HuH-7 (cell line): ENCODE data around the gene HMGXB4.

Experiments
- DNase-seq: peaks from one replicate; pipeline ENCODE4 v3.0.0; 2011; ENCODE audit warnings: low spot score

Gene HMGXB4

GRCh38 chr22:35311551-35311999 lies 54.3 kb downstream of the HMGXB4 start:
- no peak for DNase-seq

DNA sequence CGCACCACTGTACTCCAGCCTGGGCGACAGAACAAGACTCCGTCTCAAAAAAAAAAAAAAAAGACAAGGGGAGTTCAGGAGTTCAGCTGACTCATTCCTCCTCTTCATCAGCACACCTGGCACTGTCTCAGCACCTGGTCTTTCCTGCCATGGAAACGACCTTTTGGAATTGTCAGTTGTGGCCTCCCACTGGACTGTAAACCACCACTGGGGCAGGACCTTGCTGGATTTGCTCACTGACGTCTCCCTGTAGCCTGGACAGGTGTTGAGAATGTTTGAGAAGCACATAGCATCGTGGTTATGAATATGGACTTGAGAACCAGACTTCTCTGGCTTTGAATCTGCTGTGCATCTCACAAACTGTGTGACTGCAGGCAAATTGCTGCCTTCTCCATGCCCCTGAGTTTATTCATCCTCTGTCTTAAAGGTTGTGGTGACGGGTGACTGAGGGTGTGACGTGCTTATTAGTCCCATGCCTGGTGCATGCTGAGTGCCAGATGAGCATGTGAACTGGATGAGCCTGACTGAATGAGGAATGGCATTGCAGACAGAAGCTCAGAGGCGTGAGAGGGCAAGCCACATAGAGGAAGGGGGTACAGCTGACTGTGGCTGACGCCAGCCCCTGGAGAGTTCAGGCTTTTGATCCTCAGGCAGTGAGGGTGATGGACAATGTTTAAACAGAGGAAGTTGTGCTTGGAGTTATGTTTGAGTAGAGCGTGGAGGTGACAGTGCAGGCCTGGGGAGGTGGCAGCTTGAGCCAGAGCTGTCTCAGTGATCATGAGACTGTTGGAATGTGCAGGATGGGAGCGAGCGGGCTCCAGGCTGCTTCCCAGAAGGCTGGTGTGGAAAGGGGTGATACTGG lies 55.1 kb downstream of the HMGXB4 start:
- no peak for DNase-seq

- DNase-seq, result no peak
These were observed 56.2 kb downstream of the HMGXB4 start for GRCh38 chr22:35313311-35314121.

- no peak for DNase-seq
These were observed 57.1 kb downstream of the HMGXB4 start for GRCh38 chr22:35314161-35314942.

DNA sequence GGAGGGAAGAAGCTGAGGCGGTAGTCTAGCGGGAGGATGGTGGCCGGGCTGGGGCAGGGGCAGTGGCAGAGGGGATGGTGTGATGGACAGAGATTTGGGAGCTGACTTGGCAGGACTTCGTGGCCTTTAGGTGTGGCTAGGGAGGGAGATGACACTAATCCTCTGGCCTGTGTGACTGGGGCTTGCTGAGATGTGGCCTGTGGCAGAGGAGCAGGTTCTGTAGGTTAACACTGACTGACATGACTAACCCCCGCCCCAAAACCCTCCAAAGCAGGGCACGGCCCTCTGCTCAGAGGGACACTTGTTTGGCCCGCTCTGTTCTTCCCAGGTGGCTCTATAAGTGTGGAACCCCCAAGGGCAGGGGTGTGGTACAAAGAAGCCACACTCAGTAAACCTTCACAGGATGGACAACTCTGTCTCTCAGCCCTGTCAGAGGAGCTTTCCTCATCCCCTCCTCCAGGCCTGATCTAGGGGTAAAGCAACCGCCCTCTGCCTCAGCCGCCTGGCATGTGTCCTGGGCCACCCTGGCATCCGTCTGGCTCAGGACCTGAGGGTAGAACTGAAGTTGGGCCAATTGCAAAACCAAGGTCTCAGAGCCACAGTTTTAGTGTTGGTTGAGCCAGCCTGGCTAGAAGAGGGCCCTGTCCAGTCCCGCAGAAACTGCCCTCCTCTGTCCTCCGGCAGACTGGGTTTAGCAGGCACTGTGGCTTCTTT lies 58.0 kb downstream of the HMGXB4 start:
- no peak for DNase-seq

- no peak for DNase-seq
These were observed 58.8 kb downstream of the HMGXB4 start for GRCh38 chr22:35315855-35316745.

GRCh38 chr22:35316751-35317150 lies 59.5 kb downstream of the HMGXB4 start:
- no peak for DNase-seq

DNA sequence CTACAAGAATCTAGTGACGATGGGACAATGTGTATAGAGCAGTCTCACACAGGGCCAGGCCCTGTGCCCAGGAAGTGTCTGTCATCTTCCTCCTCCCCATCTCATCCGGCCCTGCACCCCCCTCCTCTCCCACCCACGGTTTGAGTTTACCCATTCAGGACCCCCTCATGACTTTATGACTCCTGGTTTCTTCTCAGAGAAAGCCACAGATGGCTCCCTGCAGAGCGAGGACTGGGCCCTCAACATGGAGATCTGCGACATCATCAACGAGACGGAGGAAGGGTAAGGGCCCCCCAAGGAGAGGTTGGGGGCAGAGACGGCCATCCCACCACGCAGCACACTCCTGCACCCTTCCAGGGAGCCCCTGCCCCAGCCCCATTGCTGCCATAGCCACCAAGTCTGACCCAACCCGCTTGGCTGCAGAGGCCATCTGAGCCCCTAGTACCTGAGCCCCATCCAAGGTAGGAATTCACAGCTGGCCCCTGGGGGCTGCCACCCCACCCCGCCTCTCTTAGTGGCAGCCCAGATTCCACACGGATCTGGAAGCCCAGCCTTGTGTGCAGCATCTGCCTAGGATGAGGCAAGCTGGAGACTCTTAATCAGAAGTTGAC lies 60.5 kb downstream of the HMGXB4 start:
- DNase-seq, result no peak

GRCh38 chr22:35318346-35319215 lies 61.3 kb downstream of the HMGXB4 start:
- DNase-seq, result no peak

GRCh38 chr22:35319244-35319985 lies 62.1 kb downstream of the HMGXB4 start:
- DNase-seq, result no peak

DNA sequence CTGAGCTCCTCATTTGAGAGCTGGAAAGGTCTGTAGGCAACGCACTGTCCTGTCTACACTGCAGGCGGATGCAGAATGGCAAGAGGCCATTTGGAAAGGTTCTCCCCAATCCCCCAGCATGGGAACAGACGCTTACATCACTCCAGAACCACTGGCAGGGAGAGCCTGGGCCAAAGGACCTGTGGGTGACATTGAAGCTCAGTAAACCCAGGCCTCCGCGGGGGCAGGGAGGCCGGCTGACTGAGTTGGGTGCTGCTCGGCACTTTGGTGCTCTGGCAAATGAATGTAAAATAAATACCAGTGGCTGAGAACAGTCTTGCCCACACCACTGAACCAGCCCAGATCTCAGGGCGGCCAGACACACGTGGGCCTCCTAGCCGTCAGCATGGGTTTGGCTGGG lies 64.8 kb downstream of the HMGXB4 start:
- DNase-seq, result no peak

DNA sequence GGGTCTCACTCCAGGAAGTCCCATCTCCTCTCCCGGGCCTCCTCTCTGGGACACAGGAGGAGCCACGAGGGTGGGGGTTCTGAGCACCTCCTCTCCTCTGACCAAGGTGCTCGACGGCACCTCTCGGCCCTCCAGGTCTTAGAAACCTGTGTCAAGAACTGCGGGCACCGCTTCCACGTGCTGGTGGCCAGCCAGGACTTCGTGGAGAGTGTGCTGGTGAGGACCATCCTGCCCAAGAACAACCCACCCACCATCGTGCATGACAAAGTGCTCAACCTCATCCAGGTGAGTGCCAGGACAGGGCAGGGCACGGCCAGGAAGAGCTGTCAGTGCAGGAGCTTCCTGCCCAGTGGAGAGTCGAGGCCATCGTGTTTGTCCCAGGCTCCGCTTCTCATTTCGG lies 65.6 kb downstream of the HMGXB4 start:
- no peak for DNase-seq

DNA sequence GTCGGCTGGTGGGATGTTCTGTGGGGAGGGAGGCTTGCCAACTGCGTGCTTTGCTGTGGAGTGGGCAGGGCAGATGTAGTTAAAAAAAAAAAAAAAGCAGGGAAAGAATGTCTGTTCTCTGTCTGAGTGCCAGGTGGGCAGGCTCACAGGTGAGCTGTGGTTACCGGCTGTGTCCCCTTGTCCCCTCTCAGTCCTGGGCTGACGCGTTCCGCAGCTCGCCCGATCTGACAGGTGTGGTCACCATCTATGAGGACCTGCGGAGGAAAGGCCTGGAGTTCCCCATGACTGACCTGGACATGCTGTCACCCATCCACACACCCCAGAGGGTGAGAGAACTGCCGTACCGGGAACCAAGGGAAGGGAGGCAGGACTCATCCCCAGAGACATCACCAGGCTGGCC lies 66.0 kb downstream of the HMGXB4 start:
- DNase-seq, result no peak

DNA sequence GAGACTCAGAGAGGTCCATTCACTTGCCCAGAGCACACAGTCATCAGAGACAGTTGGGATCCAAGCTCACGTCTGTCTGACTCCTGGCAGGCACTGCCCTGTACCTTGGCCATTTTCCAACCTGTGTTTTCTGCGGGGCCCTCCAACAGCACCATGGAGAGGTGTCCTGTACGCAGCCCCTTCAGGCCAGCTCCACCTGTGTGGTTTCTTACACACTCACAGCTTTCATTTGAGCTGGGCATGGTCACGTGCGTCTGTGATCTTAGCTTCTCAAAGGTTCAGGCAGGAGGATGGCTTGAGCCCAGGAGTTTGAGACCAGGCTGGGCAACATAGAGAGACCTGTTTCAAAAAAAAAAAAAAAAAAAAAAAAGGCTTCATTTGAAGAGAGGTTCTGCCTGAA lies 66.8 kb downstream of the HMGXB4 start:
- no peak for DNase-seq

DNA sequence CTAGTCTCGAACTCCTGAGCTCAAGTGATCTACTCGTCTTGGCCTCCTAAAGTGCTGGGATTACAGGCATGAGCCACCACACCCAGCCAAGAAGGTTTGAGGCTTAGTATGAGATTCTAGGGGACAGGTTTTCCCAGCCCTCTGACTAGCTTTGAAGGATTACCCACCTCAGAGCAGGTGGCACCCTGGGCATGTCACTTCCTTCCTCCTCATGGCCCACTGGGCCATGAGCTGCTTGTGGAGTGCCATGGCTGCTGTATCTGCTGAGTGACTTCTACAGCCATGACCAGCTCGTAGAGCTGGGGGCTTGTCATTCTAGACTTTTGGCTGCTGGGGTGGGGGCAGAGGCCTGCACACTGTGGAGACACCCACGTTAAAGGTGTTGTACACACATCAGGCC lies 67.5 kb downstream of the HMGXB4 start:
- DNase-seq, result no peak

- DNase-seq, result no peak
These were observed 67.9 kb downstream of the HMGXB4 start for GRCh38 chr22:35325209-35325608.

DNA sequence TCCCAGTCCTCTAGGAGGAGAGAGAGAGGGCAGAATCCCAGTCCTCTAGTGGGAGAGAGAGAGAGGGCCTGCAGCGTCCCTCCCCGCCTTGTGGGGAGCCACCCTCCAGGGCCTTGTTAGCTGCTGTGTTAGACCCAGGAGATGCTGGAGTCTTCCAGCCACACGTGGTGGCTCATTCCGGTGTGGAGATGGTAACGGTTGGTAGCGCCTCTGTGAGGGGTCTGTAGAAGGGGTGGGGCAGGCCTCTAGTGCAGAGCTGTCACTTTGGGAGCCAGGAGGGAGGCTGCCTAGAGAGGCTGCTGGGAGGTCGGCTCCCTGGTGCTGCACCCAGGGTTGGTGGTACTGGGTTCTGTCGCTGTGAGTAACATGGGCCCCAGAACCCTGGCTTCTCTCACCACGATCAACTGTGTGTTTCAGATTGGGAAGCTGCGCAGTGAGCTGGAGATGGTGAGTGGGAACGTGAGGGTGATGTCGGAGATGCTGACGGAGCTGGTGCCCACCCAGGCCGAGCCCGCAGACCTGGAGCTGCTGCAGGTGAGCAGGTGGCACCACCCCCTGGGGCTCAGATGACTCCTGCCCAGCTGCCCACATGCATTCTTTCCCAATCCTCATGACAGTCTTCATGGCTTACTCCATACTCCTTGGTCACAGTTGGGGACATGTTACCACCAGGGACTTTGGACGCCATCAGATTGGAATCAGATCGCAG lies 69.7 kb downstream of the HMGXB4 start:
- DNase-seq, result no peak
